Ascending aorta (tissue), 2 donors: ENCODE results near the gene MGAT5B. TPM values are rescaled to one million over a fixed set of nuclear protein-coding genes. Genes with fewer than 3 reads are reported as not detected.

Experiments
- DNase-seq, 2 donors: peaks; one replicate each; pipeline ENCODE4 v3.0.0-alpha.2; 2019; ENCODE audit warnings: low spot score in 2 of 2
- H3K27ac ChIP-seq, 2 donors: fragments of 200-600 bp; sonication (generic); one replicate each; pipeline ENCODE4 v1.5.1; 2016 to 2017; ENCODE audit warnings: mild to moderate bottlenecking in 1 of 2
- H3K27me3 ChIP-seq: fragments of 200-600 bp; sonication (generic); one replicate; pipeline ENCODE4 v1.5.1; 2017
- H3K36me3 ChIP-seq, 2 donors: fragments of 200-600 bp; sonication (generic); one replicate each; pipeline ENCODE4 v1.5.1; 2016
- H3K4me1 ChIP-seq, 2 donors: fragments of 200-600 bp; sonication (generic); one replicate each; pipeline ENCODE4 v1.5.1; 2016 to 2017; ENCODE audit warnings: mild to moderate bottlenecking in 1 of 2
- H3K4me3 ChIP-seq, 2 donors: fragments of 200-600 bp; sonication (generic); one replicate each; pipeline ENCODE4 v1.5.1; 2016 to 2017; ENCODE audit warnings: mild to moderate bottlenecking in 1 of 2
- H3K9me3 ChIP-seq, 2 donors: fragments of 200-600 bp; sonication (generic); one replicate each; pipeline ENCODE4 v1.5.1; 2016
- CTCF ChIP-seq, 3 experiments: fragments of 200-600 bp in 2 of 3; fragments of 450-650 bp in 1 of 3; sonication (generic) in 2 of 3; IDR thresholded peaks; one replicate each; pipeline ENCODE4 v1.5.1; 2016 to 2019; ENCODE audit warnings: antibody characterized with exemption in 3 of 3, mild to moderate bottlenecking in 1 of 3, moderate library complexity in 1 of 3
- intact Hi-C: fragments of 100-400 bp; cut with DNase I; formaldehyde crosslinking; loops from one replicate; pipeline ENCODE4 v1.15.1; 2023
- total RNA-seq: library from RNA; depleted of rRNA; stranded (reverse); fragments of >200 nt; gene quantifications from one replicate; pipeline ENCODE4 v1.1.0, GENCODE V29; 2016

MGAT5B gene
- total RNA-seq, 1 donor from 2014 or later: not detected

- H3K9me3 ChIP-seq: no peaks in the 10 kb centered on the region
- no peak overlapping the region for H3K27ac ChIP-seq
- TF ChIP-seq CTCF (IDR thresholded peaks at IDR 0.05): no peak
- intact Hi-C loops: no loop called here
- no peaks in the 10 kb centered on the region for H3K4me1 ChIP-seq
- H3K27me3 ChIP-seq: no peaks in the 10 kb centered on the region
- H3K36me3 ChIP-seq: no peaks in the 10 kb centered on the region
- no peak for DNase-seq
- H3K4me3 ChIP-seq: no peak overlapping the region
These were observed 75.6 kb downstream of the MGAT5B start for GRCh38 chr17:76943781-76944213.

GRCh38 chr17:76944477-76944876 lies 76.3 kb downstream of the MGAT5B start:
- DNase-seq: no peak
- H3K4me1 ChIP-seq: no peaks in the 10 kb centered on the region
- intact Hi-C loops: no loop called here

GRCh38 chr17:76946111-76946771 lies 78.0 kb downstream of the MGAT5B start:
- no peaks in the 10 kb centered on the region for H3K27me3 ChIP-seq
- no peak for DNase-seq
- H3K36me3 ChIP-seq: no peaks in the 10 kb centered on the region
- no peak overlapping the region for H3K4me3 ChIP-seq
- TF ChIP-seq CTCF (IDR thresholded peaks at IDR 0.05): no peak
- no peak overlapping the region for H3K27ac ChIP-seq
- H3K4me1 ChIP-seq: no peaks in the 10 kb centered on the region
- H3K9me3 ChIP-seq: no peaks in the 10 kb centered on the region
- intact Hi-C loops: no loop called here

More at GRCh38 chr17:76944477-76944876, 76.3 kb downstream of the MGAT5B start:
- Histone ChIP-seq H3K9me3 (no peaks in the 10 kb centered on the region), H3K36me3 (no peaks in the 10 kb centered on the region), H3K27ac (no peak overlapping the region), H3K4me3 (no peak overlapping the region), H3K27me3 (no peaks in the 10 kb centered on the region)
- no peak for TF ChIP-seq CTCF (IDR thresholded peaks at IDR 0.05)

GRCh38 chr17:76946772-76947135 lies 78.5 kb downstream of the MGAT5B start:
- no peaks in the 10 kb centered on the region for H3K9me3 ChIP-seq
- no peaks in the 10 kb centered on the region for H3K4me1 ChIP-seq
- no peaks in the 10 kb centered on the region for H3K36me3 ChIP-seq
- intact Hi-C loops: no loop called here
- H3K27ac ChIP-seq: no peak overlapping the region
- no peak for TF ChIP-seq CTCF (IDR thresholded peaks at IDR 0.05)
- no peaks in the 10 kb centered on the region for H3K27me3 ChIP-seq
- no peak overlapping the region for H3K4me3 ChIP-seq
- no peak for DNase-seq

GRCh38 chr17:76947309-76947708 lies 79.1 kb downstream of the MGAT5B start:
- TF ChIP-seq CTCF (IDR thresholded peaks at IDR 0.05): no peak
- H3K9me3 ChIP-seq: no peaks in the 10 kb centered on the region
- H3K27me3 ChIP-seq: no peaks in the 10 kb centered on the region
- DNase-seq: no peak
- intact Hi-C loops: no loop called here
- H3K27ac ChIP-seq: no peak overlapping the region
- H3K4me1 ChIP-seq: no peaks in the 10 kb centered on the region
- H3K36me3 ChIP-seq: no peaks in the 10 kb centered on the region
- no peak overlapping the region for H3K4me3 ChIP-seq

- no peak overlapping the region for H3K4me3 ChIP-seq
- H3K36me3 ChIP-seq: no peaks in the 10 kb centered on the region
- no peaks in the 10 kb centered on the region for H3K27me3 ChIP-seq
- TF ChIP-seq CTCF (IDR thresholded peaks at IDR 0.05): no peak
- no peaks in the 10 kb centered on the region for H3K9me3 ChIP-seq
- H3K27ac ChIP-seq: no peak overlapping the region
- intact Hi-C loops: no loop called here
- no peaks in the 10 kb centered on the region for H3K4me1 ChIP-seq
- no peak for DNase-seq
These were observed 79.6 kb downstream of the MGAT5B start for GRCh38 chr17:76947771-76948170.
